IgD-negative memory B cell (primary cell): ENCODE data around the gene TENM3. TPM values are rescaled to one million over a fixed set of nuclear protein-coding genes. Genes with fewer than 3 reads are reported as not detected.
A peak's percentile ranks its signal among the peaks of the same experiment; 100 is the strongest.

Experiments
- H3K27ac Mint-ChIP-seq, 3 donors: one replicate each; pipeline ENCODE4 v1.8.0; 2020 to 2022; ENCODE audit warnings: mild to moderate bottlenecking in 3 of 3, mixed read lengths in 3 of 3, moderate library complexity in 1 of 3
- H3K27me3 Mint-ChIP-seq: one replicate; pipeline ENCODE4 v1.8.0; 2021; ENCODE audit warnings: mixed read lengths
- H3K36me3 Mint-ChIP-seq: one replicate; pipeline ENCODE4 v1.8.0; 2020; ENCODE audit warnings: mild to moderate bottlenecking, mixed read lengths
- H3K4me1 Mint-ChIP-seq, 3 donors: one replicate each; pipeline ENCODE4 v1.8.0; 2020 to 2022; ENCODE audit warnings: mixed read lengths in 3 of 3, mild to moderate bottlenecking in 1 of 3
- H3K4me3 Mint-ChIP-seq, 4 donors: one replicate each; pipeline ENCODE4 v1.8.0; 2020 to 2022; ENCODE audit warnings: mild to moderate bottlenecking in 4 of 4, mixed read lengths in 4 of 4, moderate library complexity in 3 of 4
- H3K9me3 Mint-ChIP-seq, 3 donors: one replicate each; pipeline ENCODE4 v1.8.0; 2020 to 2021; ENCODE audit warnings: mixed read lengths in 3 of 3, mild to moderate bottlenecking in 1 of 3
- polyA plus RNA-seq: library from polyadenylated mRNA; unstranded; fragments of 300-500 nt; fragmentation: Illumina TruSeq; gene quantifications from one replicate; pipeline ENCODE4 v1.2.3, GENCODE V29; 2021

Gene TENM3
- polyA plus RNA-seq, 1 donor from 2014 or later, result not detected

DNA sequence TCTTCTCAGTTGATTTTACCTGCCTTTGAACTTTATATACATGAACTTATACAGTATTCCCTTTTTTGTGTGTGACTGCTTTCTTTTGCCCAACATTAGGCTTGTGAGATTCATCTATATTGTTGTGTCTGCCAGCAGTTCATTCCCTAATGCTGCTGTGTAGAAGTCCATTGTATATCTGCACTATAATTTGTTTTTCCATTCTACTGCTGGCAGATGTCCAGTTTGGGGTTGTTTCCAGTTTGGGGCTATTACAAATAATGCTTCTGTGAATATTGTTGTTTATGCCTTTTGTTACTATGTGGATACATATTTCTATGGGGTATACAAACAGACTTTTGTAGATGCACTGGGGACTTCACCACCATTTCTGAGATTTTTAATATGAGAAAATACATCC lies 405.6 kb downstream of the TENM3 start:
- H3K27me3 Mint-ChIP-seq, result peaks cover 2% of the 10 kb centered on the region
- no peak overlapping the region for H3K27ac Mint-ChIP-seq
- H3K4me3 Mint-ChIP-seq, result no peak overlapping the region
- H3K36me3 Mint-ChIP-seq, result no peaks in the 10 kb centered on the region
- no peaks in the 10 kb centered on the region for H3K4me1 Mint-ChIP-seq
- H3K9me3 Mint-ChIP-seq, result peaks cover 1 to 17% (median 6%) of the 10 kb centered on the region in 3 donors

DNA sequence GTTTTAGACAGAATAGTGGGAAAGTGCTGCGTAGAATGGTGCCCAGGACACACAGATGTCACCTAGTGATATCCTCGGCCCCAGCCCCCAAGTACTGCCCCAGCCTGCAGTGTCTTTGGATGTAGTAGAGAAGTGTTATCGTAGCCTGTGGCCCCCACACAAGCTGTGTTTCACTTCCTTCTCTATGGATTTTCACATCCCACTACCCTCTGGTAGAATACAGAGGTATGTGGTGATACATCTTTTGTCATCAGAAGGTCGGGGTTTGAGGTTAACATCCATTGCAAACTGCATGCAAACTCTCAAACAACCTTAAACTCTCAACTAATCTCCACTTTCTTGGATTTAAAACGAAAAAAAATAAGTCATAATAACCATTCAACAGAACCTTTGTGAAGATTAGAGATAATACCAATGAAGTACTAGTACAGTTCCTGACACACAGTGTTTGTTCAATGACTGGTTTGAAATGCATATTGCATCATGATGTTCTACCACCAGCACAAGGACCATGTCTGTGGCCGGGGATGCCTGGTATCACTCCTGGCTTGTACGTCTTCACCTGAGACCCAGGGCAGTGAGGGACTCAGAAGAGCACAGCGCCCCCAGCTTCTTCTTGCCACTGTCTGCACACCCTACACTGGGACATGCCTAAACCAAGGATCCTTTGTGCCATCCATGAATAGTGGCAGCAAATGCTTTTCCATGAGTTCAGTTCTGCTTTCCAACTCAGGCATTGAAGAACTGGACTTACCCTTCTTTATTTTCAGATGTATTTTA lies 406.7 kb downstream of the TENM3 start:
- Mint-ChIP-seq H3K27me3 (peaks cover 2% of the 10 kb centered on the region), H3K27ac (no peak overlapping the region), H3K4me3 (no peak overlapping the region), H3K9me3 (peaks cover 1 to 16% (median 6%) of the 10 kb centered on the region in 3 donors), H3K36me3 (no peaks in the 10 kb centered on the region), H3K4me1 (no peaks in the 10 kb centered on the region)

DNA sequence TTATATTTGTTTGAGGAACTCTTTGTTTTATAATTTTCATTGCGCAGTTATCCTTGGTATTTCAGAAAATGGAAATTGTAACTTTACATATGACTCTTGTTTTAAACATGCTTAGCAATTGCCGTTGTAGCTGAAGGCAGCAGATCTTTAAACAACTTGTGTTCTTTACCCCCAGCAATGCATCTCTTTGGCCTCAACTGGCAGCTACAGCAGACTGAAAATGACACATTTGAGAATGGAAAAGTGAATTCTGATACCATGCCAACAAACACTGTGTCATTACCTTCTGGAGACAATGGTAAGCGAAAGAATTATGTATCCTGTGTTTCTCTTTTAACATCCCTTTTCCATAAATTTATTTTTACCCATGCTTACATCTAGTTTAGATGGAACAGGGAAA lies 410.4 kb downstream of the TENM3 start:
- Mint-ChIP-seq H3K4me3 (no peak overlapping the region), H3K9me3 (no peaks in the 10 kb centered on the region)

DNA sequence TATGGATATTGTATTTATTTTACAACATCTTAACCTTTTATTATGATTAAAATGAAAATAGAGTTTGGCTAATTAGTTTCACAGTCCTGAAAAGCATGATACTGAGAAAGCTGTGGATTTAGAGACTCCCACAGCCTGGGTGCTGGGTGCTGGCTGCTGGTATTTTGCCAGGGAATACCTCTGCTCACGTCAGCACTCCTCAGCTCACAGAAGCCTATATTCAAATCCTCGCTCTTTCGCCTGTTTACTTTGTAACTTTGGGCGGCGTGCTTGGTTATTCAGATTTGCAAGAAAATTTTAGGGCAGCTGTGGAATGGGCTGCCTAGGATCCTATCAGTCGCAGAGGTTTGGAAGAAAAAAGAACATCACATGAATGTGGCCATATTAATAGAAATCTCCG lies 412.1 kb downstream of the TENM3 start:
- no peak overlapping the region for H3K4me3 Mint-ChIP-seq
- H3K27me3 Mint-ChIP-seq, result peaks cover 2% of the 10 kb centered on the region
- no peaks in the 10 kb centered on the region for H3K9me3 Mint-ChIP-seq
- no peaks in the 10 kb centered on the region for H3K36me3 Mint-ChIP-seq
- H3K4me1 Mint-ChIP-seq, result no peaks in the 10 kb centered on the region
- no peak overlapping the region for H3K27ac Mint-ChIP-seq

More for the DNA sequence above, 410.4 kb downstream of the TENM3 start:
- no peak overlapping the region for H3K27ac Mint-ChIP-seq
- no peaks in the 10 kb centered on the region for H3K36me3 Mint-ChIP-seq
- H3K27me3 Mint-ChIP-seq, result peaks cover 2% of the 10 kb centered on the region
- H3K4me1 Mint-ChIP-seq, result no peaks in the 10 kb centered on the region

DNA sequence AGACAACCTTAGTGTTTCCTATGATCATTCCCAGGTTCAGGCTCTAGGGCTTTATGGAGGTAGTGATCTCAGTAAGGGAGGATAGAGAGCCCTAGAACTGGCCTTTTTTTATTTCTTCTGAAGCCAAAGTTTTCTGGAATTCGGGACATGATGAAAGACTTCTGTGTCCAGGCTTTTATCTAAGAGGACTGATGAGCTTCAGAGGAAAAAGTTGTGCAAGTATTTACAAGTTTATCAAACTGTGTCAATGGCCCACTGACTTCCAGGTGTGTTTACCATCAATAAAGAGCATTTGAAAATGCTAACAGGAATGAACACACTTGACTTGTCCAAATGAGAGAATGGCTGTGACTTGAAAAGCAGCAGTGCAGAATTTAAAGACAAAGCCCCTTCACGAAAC lies 419.3 kb downstream of the TENM3 start:
- Mint-ChIP-seq H3K4me3 (no peak overlapping the region), H3K4me1 (no peaks in the 10 kb centered on the region), H3K27ac (no peak overlapping the region), H3K36me3 (no peaks in the 10 kb centered on the region), H3K27me3 (no peaks in the 10 kb centered on the region), H3K9me3 (peaks cover 0 to 4% (median 3%) of the 10 kb centered on the region in 3 donors)

DNA sequence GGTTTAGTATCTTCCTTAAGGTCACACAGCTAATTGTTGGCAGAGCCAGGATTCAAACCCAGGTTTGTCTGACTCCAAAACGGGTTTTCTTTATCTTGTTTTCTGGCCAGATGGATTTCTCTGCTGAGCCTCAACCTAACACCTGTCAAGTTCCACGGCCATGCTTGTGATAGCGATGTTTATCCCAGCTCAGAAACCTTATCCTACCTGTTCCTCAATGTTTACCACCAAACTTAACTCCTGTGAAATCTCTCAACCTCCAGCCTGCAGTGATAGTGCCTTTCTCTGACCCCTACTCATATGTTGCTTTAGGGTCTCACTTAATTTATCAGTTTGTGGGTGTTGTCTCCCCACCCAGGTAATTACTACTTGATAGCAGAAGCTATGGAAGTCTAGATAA lies 428.0 kb downstream of the TENM3 start:
- Mint-ChIP-seq H3K27me3 (no peaks in the 10 kb centered on the region), H3K27ac (no peak overlapping the region), H3K36me3 (no peaks in the 10 kb centered on the region), H3K4me1 (no peaks in the 10 kb centered on the region), H3K4me3 (no peak overlapping the region), H3K9me3 (no peaks in the 10 kb centered on the region)

DNA sequence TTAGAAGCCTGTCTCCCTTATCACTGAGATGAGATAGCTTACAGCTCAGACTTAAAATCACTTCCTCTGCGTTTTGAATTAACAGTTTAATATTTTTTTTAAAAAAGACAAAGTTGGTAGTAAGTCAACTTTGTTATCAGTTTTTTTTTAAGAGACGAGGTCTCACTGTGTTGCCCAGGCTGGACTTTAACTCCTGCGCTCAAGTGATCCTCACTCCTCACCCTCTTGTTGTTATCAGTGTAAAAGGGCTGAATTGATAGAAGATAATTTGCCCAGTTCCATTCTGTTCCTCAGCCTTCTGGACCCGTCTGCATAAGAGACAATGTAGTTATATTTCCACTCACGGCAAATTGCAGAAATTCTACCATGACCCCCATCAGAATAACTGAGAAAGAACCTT lies 428.5 kb downstream of the TENM3 start:
- Mint-ChIP-seq H3K36me3 (no peaks in the 10 kb centered on the region), H3K27ac (no peak overlapping the region), H3K4me1 (no peaks in the 10 kb centered on the region), H3K27me3 (no peaks in the 10 kb centered on the region), H3K4me3 (no peak overlapping the region), H3K9me3 (no peaks in the 10 kb centered on the region)

DNA sequence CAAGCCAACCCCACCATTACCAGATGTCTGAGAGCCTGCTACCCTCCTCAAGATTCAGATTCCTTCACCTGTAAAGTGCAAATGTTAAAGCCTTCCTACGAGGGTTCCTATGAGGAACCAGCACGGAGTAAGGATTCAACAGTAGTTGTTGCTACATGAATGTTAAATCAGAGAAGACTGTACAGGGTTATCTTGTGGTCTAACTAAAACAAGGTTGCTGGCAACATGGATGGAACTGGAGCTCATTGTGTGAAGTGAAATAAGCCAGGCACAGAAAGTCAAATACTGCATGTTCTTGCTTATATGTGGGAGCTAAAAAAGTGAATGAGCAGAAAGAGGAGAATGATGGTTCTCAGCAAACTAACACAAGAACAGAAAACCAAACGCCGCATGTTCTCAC lies 435.4 kb downstream of the TENM3 start:
- no peaks in the 10 kb centered on the region for H3K9me3 Mint-ChIP-seq
- no peak overlapping the region for H3K27ac Mint-ChIP-seq
- H3K36me3 Mint-ChIP-seq, result no peaks in the 10 kb centered on the region
- H3K4me3 Mint-ChIP-seq, result no peak overlapping the region
- H3K4me1 Mint-ChIP-seq, result no peaks in the 10 kb centered on the region
- H3K27me3 Mint-ChIP-seq, result no peaks in the 10 kb centered on the region

DNA sequence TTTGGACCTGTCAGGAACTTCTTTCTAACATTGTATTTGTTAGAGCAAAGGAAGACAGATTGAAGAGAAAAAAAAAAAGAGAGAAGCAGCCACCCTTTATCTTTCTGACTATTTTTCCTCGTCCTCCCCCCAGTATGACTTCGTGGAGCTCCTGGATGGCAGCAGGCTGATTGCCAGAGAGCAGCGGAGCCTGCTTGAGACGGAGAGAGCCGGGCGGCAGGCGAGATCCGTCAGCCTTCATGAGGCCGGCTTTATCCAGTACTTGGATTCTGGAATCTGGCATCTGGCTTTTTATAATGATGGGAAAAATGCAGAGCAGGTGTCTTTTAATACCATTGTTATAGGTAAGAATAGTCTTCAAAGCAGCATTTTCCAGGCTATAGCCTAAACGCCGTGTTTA lies 436.3 kb downstream of the TENM3 start:
- Mint-ChIP-seq H3K9me3 (no peaks in the 10 kb centered on the region), H3K27ac (no peak overlapping the region), H3K4me3 (no peak overlapping the region), H3K4me1 (no peaks in the 10 kb centered on the region), H3K27me3 (no peaks in the 10 kb centered on the region), H3K36me3 (no peaks in the 10 kb centered on the region)

DNA sequence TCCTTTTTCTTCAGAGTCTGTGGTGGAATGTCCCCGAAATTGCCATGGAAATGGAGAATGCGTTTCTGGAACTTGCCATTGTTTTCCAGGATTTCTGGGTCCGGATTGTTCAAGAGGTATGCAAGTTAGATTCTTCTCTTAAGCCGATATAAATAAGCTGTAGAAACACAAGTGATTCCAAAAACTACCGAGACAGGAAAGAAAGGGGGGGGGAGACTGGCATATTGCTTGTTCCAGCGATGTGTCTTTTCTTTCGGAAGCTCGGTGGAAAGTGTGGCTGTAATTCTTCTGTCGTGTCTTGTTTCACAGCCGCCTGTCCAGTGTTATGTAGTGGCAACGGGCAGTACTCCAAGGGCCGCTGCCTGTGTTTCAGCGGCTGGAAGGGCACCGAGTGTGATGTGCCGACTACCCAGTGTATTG lies 437.0 kb downstream of the TENM3 start:
- Mint-ChIP-seq H3K4me1 (no peaks in the 10 kb centered on the region), H3K27me3 (no peaks in the 10 kb centered on the region), H3K9me3 (no peaks in the 10 kb centered on the region), H3K27ac (no peak overlapping the region), H3K4me3 (no peak overlapping the region), H3K36me3 (no peaks in the 10 kb centered on the region)

DNA sequence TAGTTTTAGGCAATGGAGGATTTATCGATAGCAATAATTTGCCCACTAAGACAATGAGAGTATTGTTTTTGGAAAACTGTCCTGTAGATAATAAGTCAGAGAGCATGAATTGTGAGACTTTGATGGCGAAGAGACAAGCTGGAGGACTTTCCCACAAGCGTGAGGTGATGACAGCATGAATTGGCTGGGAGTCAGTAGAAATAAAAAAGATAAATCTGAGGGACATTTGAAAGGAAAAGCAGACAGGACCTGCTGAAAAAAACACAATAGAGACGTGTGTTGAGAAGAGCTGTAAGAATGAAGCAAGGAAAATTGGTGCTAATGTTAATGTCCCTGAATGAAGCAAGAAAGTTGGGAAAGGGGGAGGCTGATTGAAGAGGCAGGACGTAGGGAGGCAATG lies 440.5 kb downstream of the TENM3 start:
- H3K27me3 Mint-ChIP-seq, result no peaks in the 10 kb centered on the region
- H3K4me3 Mint-ChIP-seq, result no peak overlapping the region
- H3K36me3 Mint-ChIP-seq, result no peaks in the 10 kb centered on the region
- no peaks in the 10 kb centered on the region for H3K4me1 Mint-ChIP-seq
- no peaks in the 10 kb centered on the region for H3K9me3 Mint-ChIP-seq
- H3K27ac Mint-ChIP-seq, result no peak overlapping the region

DNA sequence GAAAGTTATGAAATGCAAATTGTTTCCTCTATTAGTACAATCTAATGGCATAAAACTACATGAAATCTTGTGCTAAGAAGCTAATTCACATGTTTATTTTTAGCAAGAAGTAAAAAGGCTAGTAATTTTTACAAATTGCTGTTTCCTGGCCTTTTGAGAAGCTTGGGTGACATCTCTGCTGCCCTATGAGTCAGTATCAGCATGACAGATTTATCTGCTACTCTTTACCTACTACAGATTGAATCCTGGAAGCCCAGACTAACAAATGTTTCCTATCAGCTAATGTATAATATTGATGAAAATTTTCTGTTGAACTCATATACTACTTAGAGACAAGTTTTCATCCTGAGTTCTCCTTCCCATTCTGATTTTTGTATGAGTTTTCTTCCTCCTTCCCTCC lies 441.6 kb downstream of the TENM3 start:
- Mint-ChIP-seq H3K27ac (peak overlapping the region in 1 of 3 donors; percentile 21), H3K9me3 (no peaks in the 10 kb centered on the region), H3K4me3 (no peak overlapping the region), H3K4me1 (no peaks in the 10 kb centered on the region), H3K27me3 (no peaks in the 10 kb centered on the region), H3K36me3 (no peaks in the 10 kb centered on the region)

DNA sequence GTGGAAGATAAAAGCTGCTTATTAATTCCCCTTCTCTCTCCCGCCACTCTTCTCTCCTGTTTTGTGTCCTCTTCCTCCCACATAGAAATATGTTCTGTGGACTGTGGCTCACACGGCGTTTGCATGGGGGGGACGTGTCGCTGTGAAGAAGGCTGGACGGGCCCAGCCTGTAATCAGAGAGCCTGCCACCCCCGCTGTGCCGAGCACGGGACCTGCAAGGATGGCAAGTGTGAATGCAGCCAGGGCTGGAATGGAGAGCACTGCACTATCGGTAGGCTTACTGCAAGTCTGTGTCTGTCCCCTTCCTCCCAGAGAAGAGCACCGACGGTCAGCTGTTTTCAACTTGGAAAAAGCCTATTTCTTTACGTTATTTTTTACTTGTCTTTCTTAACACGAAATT lies 444.9 kb downstream of the TENM3 start:
- Mint-ChIP-seq H3K9me3 (no peaks in the 10 kb centered on the region), H3K27me3 (peaks cover 2% of the 10 kb centered on the region), H3K27ac (no peak overlapping the region), H3K4me1 (no peaks in the 10 kb centered on the region), H3K36me3 (no peaks in the 10 kb centered on the region), H3K4me3 (no peak overlapping the region)

DNA sequence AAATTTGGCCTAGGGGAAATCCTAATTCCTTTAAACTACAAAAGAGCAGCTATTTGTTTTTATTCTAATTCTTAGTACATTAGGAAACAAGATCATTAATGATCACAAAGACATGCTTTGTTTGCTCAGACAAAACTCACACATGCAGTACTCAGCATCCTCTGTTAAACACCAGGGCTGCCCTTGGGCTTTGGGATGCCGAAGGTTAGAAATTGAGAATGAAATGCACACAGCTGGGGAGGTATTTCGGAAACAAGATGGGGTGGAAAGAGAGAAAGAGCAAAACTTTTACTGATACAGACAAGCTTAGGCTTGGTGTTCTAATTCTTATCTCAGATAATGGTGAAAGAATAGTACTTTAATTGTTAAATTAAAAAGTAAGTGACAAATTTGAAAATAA lies 451.3 kb downstream of the TENM3 start:
- H3K4me3 Mint-ChIP-seq, result no peak overlapping the region
- no peaks in the 10 kb centered on the region for H3K4me1 Mint-ChIP-seq
- peaks cover 0 to 1% (median 0%) of the 10 kb centered on the region in 3 donors for H3K9me3 Mint-ChIP-seq

DNA sequence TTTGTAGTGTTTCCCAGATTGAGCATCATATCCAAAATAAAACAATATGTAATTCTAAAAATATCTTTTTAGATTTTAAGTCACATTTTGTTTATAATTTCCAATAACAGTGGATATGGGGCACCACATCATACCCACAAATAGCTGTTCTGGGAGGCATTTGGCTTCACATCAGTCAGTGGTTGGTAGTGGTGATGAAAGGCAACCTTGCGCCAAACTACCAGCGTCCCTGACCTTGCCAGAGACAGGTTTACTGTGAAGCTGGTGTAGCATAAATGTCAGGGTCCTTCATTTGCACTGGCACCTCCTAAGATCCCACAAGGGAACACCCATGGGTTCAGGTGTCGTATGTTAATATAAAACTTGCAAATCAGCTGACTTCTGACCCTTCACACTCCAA lies 451.8 kb downstream of the TENM3 start:
- no peak overlapping the region for H3K27ac Mint-ChIP-seq
- peaks cover 5% of the 10 kb centered on the region for H3K27me3 Mint-ChIP-seq
- peaks cover 2% of the 10 kb centered on the region for H3K36me3 Mint-ChIP-seq
- no peak overlapping the region for H3K4me3 Mint-ChIP-seq
- no peaks in the 10 kb centered on the region for H3K4me1 Mint-ChIP-seq
- peaks cover 0 to 1% (median 0%) of the 10 kb centered on the region in 3 donors for H3K9me3 Mint-ChIP-seq

More for the DNA sequence above, 451.3 kb downstream of the TENM3 start:
- Mint-ChIP-seq H3K36me3 (peaks cover 2% of the 10 kb centered on the region), H3K27ac (no peak overlapping the region), H3K27me3 (peaks cover 5% of the 10 kb centered on the region)

DNA sequence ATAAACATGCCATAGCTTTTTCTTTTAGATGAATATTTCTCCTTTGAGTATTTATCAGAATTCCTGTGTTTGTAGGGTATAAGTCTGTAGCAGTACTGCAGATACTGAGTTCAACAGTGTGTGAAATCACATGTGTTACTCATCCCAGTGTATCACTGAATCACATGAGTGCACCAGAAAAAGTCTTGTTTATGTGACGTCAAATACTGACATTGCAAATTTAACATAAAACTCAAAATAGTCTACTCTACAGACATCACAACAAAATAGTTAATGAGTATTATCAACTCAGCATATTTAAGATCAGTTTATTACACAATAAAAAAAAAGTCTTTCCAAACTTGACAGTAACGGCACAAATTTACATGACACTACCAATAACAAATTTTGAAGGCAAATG lies 452.6 kb downstream of the TENM3 start:
- Mint-ChIP-seq H3K27ac (no peak overlapping the region), H3K4me3 (no peak overlapping the region), H3K9me3 (peaks cover 0 to 1% (median 0%) of the 10 kb centered on the region in 3 donors), H3K4me1 (no peaks in the 10 kb centered on the region), H3K36me3 (peaks cover 2% of the 10 kb centered on the region), H3K27me3 (peaks cover 2% of the 10 kb centered on the region)
